ENCODE data around the gene PDE8B. TPM values are rescaled to one million over a fixed set of nuclear protein-coding genes. Genes with fewer than 3 reads are reported as not detected.

The PDE8B gene
- polyA plus RNA-seq, 1 donor (not counting 4 experiments of a cell fraction or from before 2014, with no cell fraction given), result not detected

DNA sequence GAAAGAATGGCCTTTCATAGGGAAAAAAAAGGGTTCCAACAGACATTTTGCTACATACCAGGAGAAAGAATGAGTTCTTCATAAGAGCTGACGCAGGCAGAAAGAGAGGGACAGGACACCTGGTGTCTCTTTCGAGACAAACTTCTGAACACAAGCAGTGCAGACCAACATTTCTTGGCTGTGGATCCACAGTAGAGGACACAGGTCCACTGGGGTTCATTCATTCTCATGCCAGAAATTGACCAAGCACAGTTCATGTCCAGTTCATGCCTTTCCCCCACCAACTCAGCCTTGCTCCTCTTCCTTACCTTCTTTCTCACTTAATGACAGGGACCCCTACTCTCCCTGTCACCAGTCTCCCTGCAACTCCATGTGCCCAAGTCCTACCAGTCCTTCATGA lies 144.0 kb downstream of the PDE8B start:
- Histone ChIP-seq H3K9me3 (ENCODE audit: control insufficient read depth, low read depth, low read length) (no peaks in the 10 kb centered on the region), H2AFZ (ENCODE audit: control insufficient read depth, low read length) (no peak overlapping the region), H3K27ac (ENCODE audit: control insufficient read depth, insufficient read depth, low read length) (no peak overlapping the region), H3K4me1 (ENCODE audit: control insufficient read depth, extremely low read depth, insufficient read depth, low read length) (no peaks in the 10 kb centered on the region), H3K27me3 (ENCODE audit: control insufficient read depth, extremely low read depth, insufficient read depth, low read length) (no peaks in the 10 kb centered on the region), H3K36me3 (ENCODE audit: control insufficient read depth in 2 of 2, extremely low read depth in 1 of 2, insufficient read depth in 2 of 2, low read length in 2 of 2) (no peaks in the 10 kb centered on the region), H4K20me1 (ENCODE audit: control insufficient read depth, extremely low read depth, insufficient read depth, low read length) (no peaks in the 10 kb centered on the region), H3K9ac (ENCODE audit: control insufficient read depth, extremely low read depth, insufficient read depth, low read length) (no peak overlapping the region), H3K9me1 (ENCODE audit: control insufficient read depth, extremely low read depth, insufficient read depth, low read length) (no peaks in the 10 kb centered on the region), H3K4me2 (ENCODE audit: control insufficient read depth, extremely low read depth, insufficient read depth, low read depth, low read length) (no peak overlapping the region), H3K4me3 (ENCODE audit: control insufficient read depth in 2 of 3, extremely low read depth in 1 of 3, insufficient read depth in 2 of 3, low read depth in 1 of 3, low read length in 3 of 3) (no peak overlapping the region), H3K79me2 (ENCODE audit: control insufficient read depth, insufficient read depth, low read length) (no peaks in the 10 kb centered on the region)
- dilution Hi-C loops (cut with MboI; ENCODE audit: extremely low pct_ligation_motif_present, low sequenced_read_pairs), result no loop called here
- TF ChIP-seq EZH2 (IDR thresholded peaks at IDR 0.05; ENCODE audit: low read length) (no peak), CTCF (optimal IDR thresholded peaks at IDR 0.05 in 1 of 3, IDR thresholded peaks at IDR 0.05 in 1 of 3, conservative IDR thresholded peaks at IDR 0.05 in 1 of 3; ENCODE audit: extremely low read depth in 1 of 3, insufficient read depth in 2 of 3, low read length in 3 of 3) (no peak)
- DNase-seq (ENCODE audit: low read depth, low spot score) (no peak), FAIRE-seq (no peak)

GRCh38 chr5:77355080-77355479 lies 144.6 kb downstream of the PDE8B start:
- dilution Hi-C loops (cut with MboI; ENCODE audit: extremely low pct_ligation_motif_present, low sequenced_read_pairs), result no loop called here
- Histone ChIP-seq H4K20me1 (ENCODE audit: control insufficient read depth, extremely low read depth, insufficient read depth, low read length) (no peaks in the 10 kb centered on the region), H3K4me2 (ENCODE audit: control insufficient read depth, extremely low read depth, insufficient read depth, low read depth, low read length) (no peak overlapping the region), H3K9me1 (ENCODE audit: control insufficient read depth, extremely low read depth, insufficient read depth, low read length) (no peaks in the 10 kb centered on the region), H3K36me3 (ENCODE audit: control insufficient read depth in 2 of 2, extremely low read depth in 1 of 2, insufficient read depth in 2 of 2, low read length in 2 of 2) (no peaks in the 10 kb centered on the region), H2AFZ (ENCODE audit: control insufficient read depth, low read length) (no peak overlapping the region), H3K9ac (ENCODE audit: control insufficient read depth, extremely low read depth, insufficient read depth, low read length) (no peak overlapping the region), H3K4me1 (ENCODE audit: control insufficient read depth, extremely low read depth, insufficient read depth, low read length) (no peaks in the 10 kb centered on the region), H3K4me3 (ENCODE audit: control insufficient read depth in 2 of 3, extremely low read depth in 1 of 3, insufficient read depth in 2 of 3, low read depth in 1 of 3, low read length in 3 of 3) (no peak overlapping the region), H3K79me2 (ENCODE audit: control insufficient read depth, insufficient read depth, low read length) (no peaks in the 10 kb centered on the region), H3K27me3 (ENCODE audit: control insufficient read depth, extremely low read depth, insufficient read depth, low read length) (no peaks in the 10 kb centered on the region), H3K9me3 (ENCODE audit: control insufficient read depth, low read depth, low read length) (no peaks in the 10 kb centered on the region), H3K27ac (ENCODE audit: control insufficient read depth, insufficient read depth, low read length) (no peak overlapping the region)
- no peak for FAIRE-seq
- no peak for DNase-seq (ENCODE audit: low read depth, low spot score)
- TF ChIP-seq CTCF (optimal IDR thresholded peaks at IDR 0.05 in 1 of 3, IDR thresholded peaks at IDR 0.05 in 1 of 3, conservative IDR thresholded peaks at IDR 0.05 in 1 of 3; ENCODE audit: extremely low read depth in 1 of 3, insufficient read depth in 2 of 3, low read length in 3 of 3) (no peak), EZH2 (IDR thresholded peaks at IDR 0.05; ENCODE audit: low read length) (no peak)

Data from keratinocyte (primary cell).